Posterior cingulate gyrus (tissue), 11 donors: ENCODE results near the gene TBXAS1.

Experiments used
- DNase-seq, 10 donors: peaks; one replicate each; pipeline versions ENCODE4 v3.0.0 to v3.0.0-alpha.2; 2020 to 2021; ENCODE audit warnings: mixed read lengths in 3 of 10
- intact Hi-C: fragments of 100-400 bp; cut with DNase I; formaldehyde crosslinking; loops from one replicate; pipeline ENCODE4 v1.15.1; 2023

The TBXAS1 gene

GRCh38 chr7:139992353-139993044, 163.4 kb downstream of the TBXAS1 start:
- peak in 1 of 10 donors; percentile 3 for DNase-seq
- intact Hi-C loops, result no loop called here

GRCh38 chr7:139993169-139993568, 164.1 kb downstream of the TBXAS1 start:
- intact Hi-C loops, result no loop called here
- no peak for DNase-seq

- DNase-seq, result peak in 1 of 10 donors; percentile 24
- intact Hi-C loops, result no loop called here
These were observed 164.5 kb downstream of the TBXAS1 start for GRCh38 chr7:139993592-139993991.

- DNase-seq, result peak in 1 of 10 donors; percentile 44
- intact Hi-C loops, result no loop called here
These were observed 165.3 kb downstream of the TBXAS1 start for GRCh38 chr7:139994356-139994755.

DNA sequence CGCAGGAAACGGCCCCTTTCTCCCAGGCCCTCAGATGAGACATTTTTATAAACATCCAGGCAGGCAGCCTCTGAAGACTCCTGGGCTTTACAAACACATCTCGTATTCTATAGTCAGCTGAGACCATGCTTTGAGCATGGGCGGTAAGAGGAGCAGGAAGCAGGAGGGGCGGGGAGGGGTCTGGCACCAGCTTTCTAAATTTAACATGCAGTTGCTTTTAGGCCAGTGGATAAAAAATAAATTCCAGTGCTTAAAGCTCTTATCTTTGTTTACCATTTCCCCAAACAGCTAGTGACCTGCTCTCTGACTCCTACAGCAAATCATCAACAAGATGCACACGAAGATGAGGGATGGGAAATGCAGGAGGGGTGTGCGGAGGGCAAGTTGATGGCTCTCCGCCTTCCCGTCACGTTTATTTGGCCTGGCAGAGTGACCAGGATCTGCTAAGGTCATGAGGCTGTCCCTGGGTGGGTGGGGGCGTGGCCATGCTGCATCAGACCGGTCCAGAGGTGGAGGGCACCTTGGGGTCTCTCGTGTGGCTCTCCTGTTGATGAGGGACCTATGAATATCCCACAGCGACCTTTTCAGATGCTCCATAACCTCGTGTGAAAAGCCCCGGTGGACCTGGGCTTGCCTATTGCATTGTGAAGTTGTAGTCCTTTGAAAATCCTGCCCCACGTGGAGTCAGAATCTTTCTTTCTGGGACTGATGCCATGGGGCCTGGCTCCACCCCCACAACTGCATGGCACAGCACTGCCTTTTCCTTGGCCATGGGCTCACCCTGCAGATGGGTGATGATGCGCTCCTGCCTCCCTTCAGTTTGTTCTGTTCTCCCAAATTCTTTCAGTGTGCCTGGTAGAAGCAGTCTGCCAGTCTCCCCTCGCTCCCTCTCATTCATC, 166.2 kb downstream of the TBXAS1 start:
- intact Hi-C loops, result no loop called here
- DNase-seq, result peak; percentile 61 to 97 (median 81)

- intact Hi-C loops, result no loop called here
- DNase-seq, result no peak
These were observed 169.5 kb downstream of the TBXAS1 start for GRCh38 chr7:139998572-139998971.

GRCh38 chr7:139999516-139999915, 170.5 kb downstream of the TBXAS1 start:
- DNase-seq, result no peak
- intact Hi-C loops, result no loop called here

DNA sequence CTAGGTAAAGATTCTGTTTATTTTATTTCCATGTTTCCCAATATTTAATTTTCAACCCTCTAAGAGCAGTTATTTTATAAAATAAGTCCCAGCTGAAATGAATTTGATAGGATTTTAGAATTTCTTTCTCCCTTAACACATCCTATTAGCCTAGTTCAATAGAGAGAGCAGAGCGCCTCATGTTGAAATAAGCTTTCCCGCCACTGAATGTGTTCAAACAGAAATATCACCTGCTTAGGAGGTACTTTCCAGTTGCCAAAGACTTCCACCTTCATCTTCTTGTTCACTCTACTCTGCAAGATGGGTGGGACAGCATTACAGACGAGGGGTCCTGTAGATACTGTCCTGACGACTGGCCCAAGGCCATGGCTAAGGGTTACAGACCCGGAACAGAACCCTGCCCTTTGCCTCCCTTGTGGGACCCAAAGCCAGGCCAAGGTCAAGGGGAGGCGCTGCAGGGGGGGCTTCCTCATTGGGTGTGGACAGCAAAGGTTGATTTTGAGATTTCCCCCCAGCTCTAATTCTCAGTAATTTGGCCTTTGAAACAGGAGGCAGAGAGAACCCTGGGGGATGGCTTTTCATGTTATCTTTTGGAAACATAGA, 171.7 kb downstream of the TBXAS1 start:
- peak in 1 of 10 donors; percentile 60 for DNase-seq
- intact Hi-C loops, result loop anchor here (5.0 to 10.0 kb wide), 4 partner anchors 54 to 398 kb away; no protein-coding TSS in a partner anchor

GRCh38 chr7:140003913-140004382, 174.9 kb downstream of the TBXAS1 start:
- intact Hi-C loops, result loop anchor here (2.0 to 10.0 kb wide), 5 partner anchors 51 to 402 kb away; no protein-coding TSS in a partner anchor
- peak in 1 of 10 donors; percentile 37 for DNase-seq

DNA sequence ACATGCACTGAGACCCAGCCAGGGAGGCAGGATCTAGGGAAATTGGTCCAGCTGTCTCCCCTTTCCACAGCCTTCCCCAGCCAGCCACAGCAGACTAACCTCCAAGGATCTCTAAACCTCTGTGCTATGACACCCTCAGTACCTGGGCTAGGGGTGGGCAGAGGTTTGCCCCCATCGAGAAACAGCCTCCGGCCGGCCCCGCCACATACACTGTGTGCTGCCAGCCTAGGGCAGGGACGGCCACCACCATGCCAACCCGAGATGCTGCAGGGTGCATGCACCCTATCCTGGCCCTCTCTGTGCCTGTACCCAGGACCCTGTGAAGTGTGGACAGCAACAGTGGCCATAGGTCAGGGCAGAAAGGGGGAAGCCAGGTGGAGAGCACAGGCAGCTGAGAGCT, 175.6 kb downstream of the TBXAS1 start:
- peak in 2 of 10 donors; percentile 76 to 78 for DNase-seq
- intact Hi-C loops, result loop anchor here (5.0 to 10.0 kb wide), 4 partner anchors 50 to 402 kb away; no protein-coding TSS in a partner anchor

DNA sequence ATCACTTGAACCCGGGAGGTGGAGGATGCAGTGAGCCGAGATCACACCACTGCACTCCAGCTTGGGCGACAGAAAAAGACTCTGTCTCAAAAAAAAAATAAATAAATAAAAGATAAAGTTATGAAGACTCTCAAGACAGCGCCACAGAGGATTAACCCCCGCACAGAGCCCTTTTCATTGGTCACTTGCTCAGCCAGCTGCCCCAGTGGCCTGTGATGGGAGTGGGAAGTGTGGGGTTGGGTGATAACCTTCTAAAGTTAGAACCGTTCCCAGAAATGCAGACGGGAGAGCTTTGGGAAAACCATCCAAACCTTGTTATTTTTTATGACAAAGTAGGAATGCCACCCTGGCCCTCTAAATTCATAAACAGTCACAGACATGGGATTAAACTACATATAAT, 176.3 kb downstream of the TBXAS1 start:
- intact Hi-C loops, result loop anchor here (10.0 kb wide), 2 partner anchors 49 to 299 kb away; no protein-coding TSS in a partner anchor
- peak in 1 of 10 donors; percentile 55 for DNase-seq

GRCh38 chr7:140005754-140006503, 176.9 kb downstream of the TBXAS1 start:
- DNase-seq, result peak in 1 of 10 donors; percentile 80
- intact Hi-C loops, result loop anchor here (10.0 kb wide), 2 partner anchors 49 to 299 kb away; no protein-coding TSS in a partner anchor

DNA sequence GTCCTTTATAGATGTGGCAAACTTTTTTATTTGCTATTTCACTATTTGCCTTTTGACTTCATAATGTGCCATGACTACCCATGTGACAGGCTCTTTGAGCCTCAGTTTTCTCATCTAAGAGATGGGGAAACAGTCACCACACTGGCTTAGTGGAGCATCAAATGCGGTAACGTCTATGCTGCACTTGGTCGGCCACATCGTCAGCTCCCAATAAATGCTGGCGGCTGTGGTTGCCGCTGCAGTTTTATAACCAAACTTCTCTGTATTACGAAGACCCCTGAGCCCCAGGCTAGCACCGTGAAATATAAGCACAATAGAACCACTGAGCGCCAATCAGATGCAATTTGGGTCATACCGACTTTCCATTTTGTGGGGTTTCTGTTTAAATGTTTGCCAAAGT, 177.5 kb downstream of the TBXAS1 start:
- peak in 1 of 10 donors; percentile 62 for DNase-seq
- intact Hi-C loops, result loop anchor here (10.0 kb wide), 2 partner anchors 48 to 298 kb away; no protein-coding TSS in a partner anchor

GRCh38 chr7:140007051-140007690, 178.1 kb downstream of the TBXAS1 start:
- no peak for DNase-seq
- intact Hi-C loops, result loop anchor here (10.0 kb wide), 2 partner anchors 48 to 298 kb away; no protein-coding TSS in a partner anchor

GRCh38 chr7:140008755-140009610, 179.9 kb downstream of the TBXAS1 start:
- peak in 1 of 10 donors; percentile 76 for DNase-seq
- intact Hi-C loops, result loop anchor here (10.0 kb wide), 2 partner anchors 46 to 296 kb away; no protein-coding TSS in a partner anchor

GRCh38 chr7:140009735-140010134, 180.7 kb downstream of the TBXAS1 start:
- intact Hi-C loops, result loop anchor here (10.0 kb wide), 2 partner anchors 45 to 295 kb away; no protein-coding TSS in a partner anchor
- DNase-seq, result no peak

- no peak for DNase-seq
- intact Hi-C loops, result no loop called here
These were observed 181.3 kb downstream of the TBXAS1 start for GRCh38 chr7:140010194-140010895.
